Ishikawa (cell line): ENCODE measurements around the gene ALDH1L1.

ENCODE experiments used
- CEBPB ChIP-seq: IDR thresholded peaks from 2 replicates; pipeline ENCODE4 v1.6.1; 2012
- CREB1 ChIP-seq: IDR thresholded peaks from 2 replicates; pipeline ENCODE4 v1.6.1; 2012; ENCODE audit warnings: low read depth
- EGR1 ChIP-seq: IDR thresholded peaks from 2 replicates; pipeline ENCODE4 v1.6.1; 2012
- EP300 ChIP-seq: IDR thresholded peaks from 2 replicates; pipeline ENCODE4 v1.6.1; 2012; ENCODE audit warnings: borderline replicate concordance
- FOXM1 ChIP-seq: IDR thresholded peaks from 2 replicates; pipeline ENCODE4 v1.6.1; 2012; ENCODE audit warnings: low read depth, borderline replicate concordance
- MAX ChIP-seq: IDR thresholded peaks from 2 replicates; pipeline ENCODE4 v1.6.1; 2012
- NFIC ChIP-seq: IDR thresholded peaks from 2 replicates; pipeline ENCODE4 v1.6.1; 2012
- RAD21 ChIP-seq: IDR thresholded peaks from 2 replicates; pipeline ENCODE4 v1.6.1; 2012; ENCODE audit warnings: low read depth
- TAF1 ChIP-seq: IDR thresholded peaks from 2 replicates; pipeline ENCODE4 v1.6.1; 2012; ENCODE audit warnings: low read depth, mild to moderate bottlenecking
- TCF12 ChIP-seq: IDR thresholded peaks from 2 replicates; pipeline ENCODE4 v1.6.1; 2012; ENCODE audit warnings: low read depth
- TEAD4 ChIP-seq: IDR thresholded peaks from 2 replicates; pipeline ENCODE4 v1.6.1; 2012
- USF1 ChIP-seq: IDR thresholded peaks from 2 replicates; pipeline ENCODE4 v1.6.1; 2012
- YY1 ChIP-seq: IDR thresholded peaks from 2 replicates; pipeline ENCODE4 v1.6.1; 2012; ENCODE audit warnings: low read depth
- ZBTB7A ChIP-seq: IDR thresholded peaks from 2 replicates; pipeline ENCODE4 v1.6.1; 2012; ENCODE audit warnings: low read depth
- TF ChIP-seq, protein P1 (sequence below): IDR thresholded peaks from 2 replicates; pipeline ENCODE4 v1.6.1; 2012; ENCODE audit warnings: low read depth, mild to moderate bottlenecking

ALDH1L1 gene

DNA sequence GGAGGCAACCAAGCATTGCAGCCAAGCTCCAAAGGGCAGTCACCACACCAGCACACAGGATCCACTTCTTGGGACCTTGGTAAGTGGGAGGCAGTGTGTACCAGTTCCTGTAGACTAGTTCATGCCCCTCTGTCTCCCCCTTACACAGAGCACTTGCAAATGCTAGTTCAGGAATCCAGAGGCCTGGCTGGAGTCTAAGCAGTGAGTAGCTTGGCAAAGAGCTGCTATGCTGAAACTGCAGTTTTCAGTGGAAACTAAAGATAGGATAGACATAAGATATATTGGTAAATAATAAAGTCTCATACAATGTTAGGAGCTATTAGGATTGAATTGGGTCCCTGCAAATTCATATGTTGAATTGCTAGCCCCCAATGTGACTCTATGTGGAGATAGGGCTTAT is 82.6 kb downstream of the ALDH1L1 start:
- TF ChIP-seq TCF12 (no peak), RAD21 (no peak), ZBTB7A (no peak), CEBPB (no peak), FOXM1 (no peak), TEAD4 (no peak), YY1 (no peak), EGR1 (no peak), EP300 (no peak), NFIC (no peak), USF1 (no peak), TAF1 (no peak), CREB1 (no peak), MAX (no peak)
- TF ChIP-seq, protein P1, sequence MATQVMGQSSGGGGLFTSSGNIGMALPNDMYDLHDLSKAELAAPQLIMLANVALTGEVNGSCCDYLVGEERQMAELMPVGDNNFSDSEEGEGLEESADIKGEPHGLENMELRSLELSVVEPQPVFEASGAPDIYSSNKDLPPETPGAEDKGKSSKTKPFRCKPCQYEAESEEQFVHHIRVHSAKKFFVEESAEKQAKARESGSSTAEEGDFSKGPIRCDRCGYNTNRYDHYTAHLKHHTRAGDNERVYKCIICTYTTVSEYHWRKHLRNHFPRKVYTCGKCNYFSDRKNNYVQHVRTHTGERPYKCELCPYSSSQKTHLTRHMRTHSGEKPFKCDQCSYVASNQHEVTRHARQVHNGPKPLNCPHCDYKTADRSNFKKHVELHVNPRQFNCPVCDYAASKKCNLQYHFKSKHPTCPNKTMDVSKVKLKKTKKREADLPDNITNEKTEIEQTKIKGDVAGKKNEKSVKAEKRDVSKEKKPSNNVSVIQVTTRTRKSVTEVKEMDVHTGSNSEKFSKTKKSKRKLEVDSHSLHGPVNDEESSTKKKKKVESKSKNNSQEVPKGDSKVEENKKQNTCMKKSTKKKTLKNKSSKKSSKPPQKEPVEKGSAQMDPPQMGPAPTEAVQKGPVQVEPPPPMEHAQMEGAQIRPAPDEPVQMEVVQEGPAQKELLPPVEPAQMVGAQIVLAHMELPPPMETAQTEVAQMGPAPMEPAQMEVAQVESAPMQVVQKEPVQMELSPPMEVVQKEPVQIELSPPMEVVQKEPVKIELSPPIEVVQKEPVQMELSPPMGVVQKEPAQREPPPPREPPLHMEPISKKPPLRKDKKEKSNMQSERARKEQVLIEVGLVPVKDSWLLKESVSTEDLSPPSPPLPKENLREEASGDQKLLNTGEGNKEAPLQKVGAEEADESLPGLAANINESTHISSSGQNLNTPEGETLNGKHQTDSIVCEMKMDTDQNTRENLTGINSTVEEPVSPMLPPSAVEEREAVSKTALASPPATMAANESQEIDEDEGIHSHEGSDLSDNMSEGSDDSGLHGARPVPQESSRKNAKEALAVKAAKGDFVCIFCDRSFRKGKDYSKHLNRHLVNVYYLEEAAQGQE = no peak

DNA sequence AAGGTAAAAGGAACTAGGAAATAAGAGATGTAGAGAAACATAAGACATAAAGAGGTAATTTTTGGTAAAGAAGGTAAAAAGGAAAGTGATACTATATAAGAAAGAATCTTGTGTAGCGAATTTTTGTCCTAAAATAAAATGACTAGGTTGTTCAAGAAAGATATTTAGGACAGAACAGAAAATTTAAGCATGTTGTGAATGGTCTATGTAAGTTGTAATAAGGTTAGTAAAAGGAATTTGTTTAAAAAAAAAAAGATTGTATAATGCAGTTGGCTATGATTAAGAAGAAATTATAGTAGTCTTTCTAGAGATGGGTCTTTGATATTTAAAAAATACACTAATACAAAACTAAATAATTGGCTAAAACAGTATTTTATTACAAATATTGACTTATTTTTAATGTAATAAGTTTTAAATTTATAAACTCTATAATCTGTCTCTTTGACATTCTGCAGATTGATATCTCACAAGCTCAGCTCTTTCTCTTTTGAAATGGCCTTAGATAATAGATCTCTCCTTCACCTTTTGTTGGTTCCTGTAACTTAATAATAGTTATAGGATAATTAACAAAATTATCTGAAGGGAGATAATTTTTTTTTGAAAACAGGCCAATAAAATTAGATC is 92.7 kb downstream of the ALDH1L1 start:
- TF ChIP-seq EGR1 (no peak), USF1 (no peak), YY1 (no peak), EP300 (no peak), CEBPB (no peak), RAD21 (no peak), TEAD4 (no peak), TCF12 (no peak), FOXM1 (no peak), MAX (no peak)
- TF ChIP-seq, protein P1 = no peak

- no peak for TF ChIP-seq CREB1
- TF ChIP-seq TCF12 = no peak
- TF ChIP-seq TEAD4 = no peak
- TF ChIP-seq CEBPB = no peak
- TF ChIP-seq MAX = no peak
Measured at GRCh38 chr3:126085841-126086240, 94.5 kb downstream of the ALDH1L1 start.

DNA sequence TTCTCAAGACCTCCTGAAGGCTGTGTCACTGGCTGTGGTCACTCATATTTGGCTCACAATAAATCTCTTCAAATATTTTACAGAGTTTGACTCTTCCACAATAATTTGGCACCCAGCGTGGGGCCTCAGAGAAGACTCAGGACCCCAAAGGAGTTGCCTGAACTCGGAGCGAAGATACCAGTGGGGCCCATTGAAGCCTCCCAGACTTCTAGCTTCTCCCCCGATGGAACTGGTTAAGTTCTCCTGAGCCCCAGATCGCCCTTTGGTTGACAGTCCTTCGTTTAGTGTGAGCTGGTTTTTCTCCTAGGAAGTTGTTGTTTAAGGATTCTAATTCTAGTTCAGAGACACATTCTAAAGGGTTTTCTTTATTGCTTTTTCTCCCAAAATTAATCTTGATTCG is 95.1 kb downstream of the ALDH1L1 start:
- TF ChIP-seq CEBPB = no peak
- no peak for TF ChIP-seq RAD21
- TF ChIP-seq, protein P1 = no peak
- no peak for TF ChIP-seq ZBTB7A
- no peak for TF ChIP-seq NFIC
- TF ChIP-seq YY1 = no peak
- TF ChIP-seq TCF12 = no peak
- TF ChIP-seq EP300 = no peak
- no peak for TF ChIP-seq USF1
- TF ChIP-seq EGR1 = no peak
- no peak for TF ChIP-seq MAX
- TF ChIP-seq TEAD4 = no peak
